Measurements from ENCODE around the gene CLCN2. TPM values are rescaled to one million over a fixed set of nuclear protein-coding genes. Genes with fewer than 3 reads are reported as not detected.

Gene CLCN2
- total RNA-seq, 1 experiment from 2014 or later = 11.6 TPM

- no peak for DNase-seq (ENCODE audit: low read depth in 1 of 2, low spot score in 2 of 2)
- H3K9me3 ChIP-seq (replicated peaks) = no peaks in the 10 kb centered on the region
- H3K27ac ChIP-seq = no peak overlapping the region
- H3K36me3 ChIP-seq = peaks cover 100% of the 10 kb centered on the region
- H3K4me1 ChIP-seq (replicated peaks) = peaks cover 2% of the 10 kb centered on the region
- no peaks in the 10 kb centered on the region for H3K27me3 ChIP-seq (replicated peaks)
- no peak overlapping the region for H3K4me3 ChIP-seq
Measured at GRCh38 chr3:184325715-184326369, 35.6 kb downstream of the CLCN2 start.

- DNase-seq (ENCODE audit: low read depth in 1 of 2, low spot score in 2 of 2) = no peak
- no peak overlapping the region for H3K27ac ChIP-seq
- H3K9me3 ChIP-seq (replicated peaks) = no peaks in the 10 kb centered on the region
- H3K27me3 ChIP-seq (replicated peaks) = no peaks in the 10 kb centered on the region
- H3K4me1 ChIP-seq (replicated peaks) = peaks cover 2% of the 10 kb centered on the region
- H3K36me3 ChIP-seq = peaks cover 100% of the 10 kb centered on the region
- no peak overlapping the region for H3K4me3 ChIP-seq
Measured at GRCh38 chr3:184325269-184325668, 36.1 kb downstream of the CLCN2 start.

DNA sequence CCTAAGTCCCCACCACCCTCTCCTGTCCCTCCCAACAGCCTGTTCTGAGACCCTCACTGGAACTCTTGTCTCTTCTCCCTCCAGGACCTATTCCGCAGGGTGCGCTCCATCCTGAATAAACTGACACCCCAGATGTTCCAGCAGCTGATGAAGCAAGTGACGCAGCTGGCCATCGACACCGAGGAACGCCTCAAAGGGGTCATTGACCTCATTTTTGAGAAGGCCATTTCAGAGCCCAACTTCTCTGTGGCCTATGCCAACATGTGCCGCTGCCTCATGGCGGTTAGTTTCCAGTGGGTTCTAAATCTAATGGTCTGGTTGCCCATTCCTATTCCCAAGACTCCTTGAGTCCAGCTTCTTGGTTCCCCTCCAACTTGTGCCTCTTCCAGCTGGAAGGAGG lies 37.7 kb downstream of the CLCN2 start:
- H3K4me1 ChIP-seq (replicated peaks) = peaks cover 18% of the 10 kb centered on the region
- H3K4me3 ChIP-seq = no peak overlapping the region
- no peak for DNase-seq (ENCODE audit: low read depth in 1 of 2, low spot score in 2 of 2)
- no peak overlapping the region for H3K27ac ChIP-seq
- H3K9me3 ChIP-seq (replicated peaks) = no peaks in the 10 kb centered on the region
- peaks cover 98% of the 10 kb centered on the region for H3K36me3 ChIP-seq
- no peaks in the 10 kb centered on the region for H3K27me3 ChIP-seq (replicated peaks)

DNA sequence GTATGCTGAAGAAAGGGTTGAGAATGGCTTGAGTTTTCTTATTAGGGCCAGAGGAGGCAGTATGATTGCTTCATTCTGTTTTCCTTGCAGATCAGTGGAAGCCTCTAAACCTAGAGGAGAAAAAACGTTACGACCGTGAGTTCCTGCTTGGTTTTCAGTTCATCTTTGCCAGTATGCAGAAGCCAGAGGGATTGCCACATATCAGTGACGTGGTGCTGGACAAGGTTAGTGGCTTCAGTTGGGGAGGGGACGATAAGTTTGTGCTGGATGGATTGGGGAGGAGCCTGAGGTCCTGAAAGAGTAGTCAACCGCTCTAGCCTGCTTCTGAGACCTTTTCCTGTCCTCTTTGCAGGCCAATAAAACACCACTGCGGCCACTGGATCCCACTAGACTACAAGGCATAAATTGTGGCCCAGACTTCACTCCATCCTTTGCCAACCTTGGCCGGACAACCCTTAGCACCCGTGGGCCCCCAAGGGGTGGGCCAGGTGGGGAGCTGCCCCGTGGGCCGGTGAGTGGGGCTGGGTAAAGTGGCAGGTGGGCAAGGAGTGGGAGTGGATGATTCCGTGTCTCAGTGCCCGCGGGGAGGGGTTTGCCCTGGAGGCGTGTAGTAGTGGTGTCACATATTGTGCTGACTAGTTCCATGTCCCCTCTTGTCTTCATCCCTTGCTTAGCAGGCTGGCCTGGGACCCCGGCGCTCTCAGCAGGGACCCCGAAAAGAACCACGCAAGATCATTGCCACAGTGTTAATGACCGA lies 38.5 kb downstream of the CLCN2 start:
- Histone ChIP-seq H3K27me3 (replicated peaks) (no peaks in the 10 kb centered on the region), H3K4me1 (replicated peaks) (peaks cover 22% of the 10 kb centered on the region), H3K4me3 (no peak overlapping the region), H3K9me3 (replicated peaks) (no peaks in the 10 kb centered on the region), H3K27ac (no peak overlapping the region), H3K36me3 (peaks cover 98% of the 10 kb centered on the region)
- no peak for DNase-seq (ENCODE audit: low read depth in 1 of 2, low spot score in 2 of 2)

DNA sequence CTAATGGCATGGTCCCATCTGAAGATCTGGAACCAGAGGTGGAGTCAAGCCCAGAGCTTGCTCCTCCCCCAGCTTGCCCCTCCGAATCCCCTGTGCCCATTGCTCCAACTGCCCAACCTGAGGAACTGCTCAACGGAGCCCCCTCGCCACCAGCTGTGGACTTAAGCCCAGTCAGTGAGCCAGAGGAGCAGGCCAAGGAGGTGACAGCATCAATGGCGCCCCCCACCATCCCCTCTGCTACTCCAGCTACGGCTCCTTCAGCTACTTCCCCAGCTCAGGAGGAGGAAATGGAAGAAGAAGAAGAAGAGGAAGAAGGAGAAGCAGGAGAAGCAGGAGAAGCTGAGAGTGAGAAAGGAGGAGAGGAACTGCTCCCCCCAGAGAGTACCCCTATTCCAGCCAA lies 39.7 kb downstream of the CLCN2 start:
- H3K27me3 ChIP-seq (replicated peaks) = no peaks in the 10 kb centered on the region
- no peaks in the 10 kb centered on the region for H3K9me3 ChIP-seq (replicated peaks)
- H3K27ac ChIP-seq = no peak overlapping the region
- no peak for DNase-seq (ENCODE audit: low read depth in 1 of 2, low spot score in 2 of 2)
- peaks cover 33% of the 10 kb centered on the region for H3K4me1 ChIP-seq (replicated peaks)
- peaks cover 98% of the 10 kb centered on the region for H3K36me3 ChIP-seq
- H3K4me3 ChIP-seq = no peak overlapping the region

DNA sequence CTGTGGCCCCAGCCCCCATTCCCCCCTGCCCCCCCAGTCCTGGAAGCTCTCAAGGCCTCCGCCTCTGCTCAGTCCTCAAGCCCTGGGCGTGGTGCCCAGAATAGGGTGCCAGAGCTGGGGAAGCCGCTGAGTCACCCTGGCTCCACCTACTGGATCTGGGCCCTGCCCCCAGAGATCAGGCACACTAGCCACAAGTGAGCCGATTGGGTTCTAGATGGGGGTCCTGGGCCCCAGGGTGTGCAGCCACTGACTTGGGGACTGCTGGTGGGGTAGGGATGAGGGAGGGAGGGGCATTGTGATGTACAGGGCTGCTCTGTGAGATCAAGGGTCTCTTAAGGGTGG lies 41.3 kb downstream of the CLCN2 start:
- Histone ChIP-seq H3K27ac (peak overlapping the region; percentile 34; the same call in 1 of the 2 replicates), H3K4me3 (no peak overlapping the region), H3K36me3 (peaks cover 96% of the 10 kb centered on the region), H3K27me3 (replicated peaks) (no peaks in the 10 kb centered on the region), H3K9me3 (replicated peaks) (no peaks in the 10 kb centered on the region), H3K4me1 (replicated peaks) (peaks cover 38% of the 10 kb centered on the region)
- DNase-seq (ENCODE audit: low read depth in 1 of 2, low spot score in 2 of 2) = peak; percentile 71 to 96

DNA sequence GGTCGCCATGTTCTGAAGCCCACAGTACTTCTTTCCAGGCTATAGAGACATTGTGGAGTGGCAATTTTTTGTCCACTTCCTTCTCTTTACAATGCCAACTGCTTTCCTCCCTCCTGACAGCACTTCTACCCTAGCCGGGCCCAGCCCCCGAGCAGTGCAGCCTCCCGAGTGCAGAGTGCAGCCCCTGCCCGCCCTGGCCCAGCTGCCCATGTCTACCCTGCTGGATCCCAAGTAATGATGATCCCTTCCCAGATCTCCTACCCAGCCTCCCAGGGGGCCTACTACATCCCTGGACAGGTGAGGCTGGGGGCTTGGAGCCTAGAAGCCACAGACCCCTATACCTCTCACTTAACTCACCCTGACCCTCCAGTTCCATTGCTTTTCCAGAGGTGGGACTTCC lies 44.2 kb downstream of the CLCN2 start:
- Histone ChIP-seq H3K4me1 (replicated peaks) (peaks cover 41% of the 10 kb centered on the region), H3K27me3 (replicated peaks) (no peaks in the 10 kb centered on the region), H3K27ac (no peak overlapping the region), H3K4me3 (no peak overlapping the region), H3K9me3 (replicated peaks) (no peaks in the 10 kb centered on the region), H3K36me3 (peaks cover 72% of the 10 kb centered on the region)
- no peak for DNase-seq (ENCODE audit: low read depth in 1 of 2, low spot score in 2 of 2)

GRCh38 chr3:184316792-184317191 lies 44.6 kb downstream of the CLCN2 start:
- H3K4me1 ChIP-seq (replicated peaks) = peaks cover 41% of the 10 kb centered on the region
- peaks cover 68% of the 10 kb centered on the region for H3K36me3 ChIP-seq
- peak overlapping the region; percentile 99 for H3K4me3 ChIP-seq
- DNase-seq (ENCODE audit: low read depth in 1 of 2, low spot score in 2 of 2) = no peak
- no peak overlapping the region for H3K27ac ChIP-seq
- no peaks in the 10 kb centered on the region for H3K9me3 ChIP-seq (replicated peaks)
- H3K27me3 ChIP-seq (replicated peaks) = no peaks in the 10 kb centered on the region

DNA sequence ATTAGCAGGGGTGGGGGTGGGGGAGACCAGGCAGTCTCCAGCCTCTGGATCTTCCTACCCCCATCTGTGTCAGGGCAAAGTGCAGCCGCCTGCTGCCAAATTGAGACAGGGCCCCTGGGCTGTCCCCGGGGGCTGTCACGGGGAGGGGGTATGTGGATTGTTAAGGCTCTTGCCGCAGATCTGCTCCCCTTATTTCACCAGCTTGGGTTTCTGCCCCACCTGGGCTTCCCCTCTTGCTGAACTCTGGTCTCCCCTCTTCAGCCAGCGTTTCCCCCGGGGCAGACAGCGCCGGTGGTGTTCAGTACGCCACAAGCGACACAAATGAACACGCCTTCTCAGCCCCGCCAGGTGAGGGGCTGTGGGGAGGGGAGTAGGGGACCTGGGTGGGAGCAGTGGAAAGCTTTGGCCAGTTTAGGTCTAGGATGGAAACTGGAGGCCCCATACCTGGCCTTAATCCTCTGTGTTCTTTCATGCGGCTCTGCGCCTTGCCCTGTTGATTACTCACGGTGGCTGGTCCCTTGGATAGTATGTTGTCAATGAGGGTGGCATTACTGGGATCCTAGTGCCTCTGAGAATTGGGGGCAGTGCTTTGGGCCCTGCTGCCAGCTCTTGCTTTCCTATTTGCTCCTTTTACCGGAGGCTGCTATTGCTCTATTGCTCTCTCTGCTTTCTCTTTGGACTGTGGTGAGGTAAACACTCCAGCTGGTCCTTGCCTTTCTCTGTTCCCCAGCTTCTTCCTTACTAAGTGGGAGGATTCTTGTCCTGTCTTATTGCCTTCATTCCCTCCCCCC lies 45.3 kb downstream of the CLCN2 start:
- no peak overlapping the region for H3K27ac ChIP-seq
- DNase-seq (ENCODE audit: low read depth in 1 of 2, low spot score in 2 of 2) = no peak
- peak overlapping the region; percentile 99 for H3K4me3 ChIP-seq
- H3K27me3 ChIP-seq (replicated peaks) = no peaks in the 10 kb centered on the region
- peaks cover 60% of the 10 kb centered on the region for H3K36me3 ChIP-seq
- no peaks in the 10 kb centered on the region for H3K9me3 ChIP-seq (replicated peaks)
- H3K4me1 ChIP-seq (replicated peaks) = peaks cover 41% of the 10 kb centered on the region

DNA sequence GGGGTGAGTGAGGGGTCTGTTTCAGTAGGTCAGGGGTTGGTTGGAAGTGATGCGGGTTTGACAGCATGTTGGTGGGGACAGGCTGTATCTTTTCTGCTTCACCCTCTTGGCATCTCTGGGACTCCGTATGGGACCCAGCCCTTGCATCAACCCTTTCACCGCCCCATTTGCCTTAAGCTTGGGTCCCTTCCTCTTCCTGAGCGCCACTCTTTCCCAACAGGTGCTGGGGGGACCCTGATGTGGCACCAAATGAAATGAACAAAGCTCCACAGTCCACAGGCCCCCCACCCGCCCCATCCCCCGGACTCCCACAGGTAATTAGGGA lies 45.9 kb downstream of the CLCN2 start:
- H3K27me3 ChIP-seq (replicated peaks) = no peaks in the 10 kb centered on the region
- H3K27ac ChIP-seq = peak overlapping the region; percentile 96
- peaks cover 55% of the 10 kb centered on the region for H3K36me3 ChIP-seq
- DNase-seq (ENCODE audit: low read depth in 1 of 2, low spot score in 2 of 2) = no peak
- H3K4me1 ChIP-seq (replicated peaks) = peaks cover 41% of the 10 kb centered on the region
- H3K9me3 ChIP-seq (replicated peaks) = no peaks in the 10 kb centered on the region
- H3K4me3 ChIP-seq = peak overlapping the region; percentile 99

GRCh38 chr3:184314700-184315542 lies 46.5 kb downstream of the CLCN2 start:
- peak overlapping the region; percentile 99 for H3K4me3 ChIP-seq
- peak; percentile 58 to 77 for DNase-seq (ENCODE audit: low read depth in 1 of 2, low spot score in 2 of 2)
- H3K9me3 ChIP-seq (replicated peaks) = no peaks in the 10 kb centered on the region
- peaks cover 50% of the 10 kb centered on the region for H3K36me3 ChIP-seq
- H3K27me3 ChIP-seq (replicated peaks) = no peaks in the 10 kb centered on the region
- H3K27ac ChIP-seq = peak overlapping the region; percentile 96
- H3K4me1 ChIP-seq (replicated peaks) = peaks cover 35% of the 10 kb centered on the region

- DNase-seq (ENCODE audit: low read depth in 1 of 2, low spot score in 2 of 2) = peak; percentile 83 to 91
- peaks cover 29% of the 10 kb centered on the region for H3K4me1 ChIP-seq (replicated peaks)
- no peaks in the 10 kb centered on the region for H3K9me3 ChIP-seq (replicated peaks)
- H3K27ac ChIP-seq = peak within 1 kb of the TSS; percentile 96
- H3K4me3 ChIP-seq = peak within 1 kb of the TSS; percentile 99
- H3K27me3 ChIP-seq (replicated peaks) = no peaks in the 10 kb centered on the region
- peaks cover 48% of the 10 kb centered on the region for H3K36me3 ChIP-seq
Measured at GRCh38 chr3:184314363-184314699, 47.1 kb downstream of the CLCN2 start, which contains the start of gene EIF4G1. Gene EIF4G1 (plus strand): TSS chr3:184314606. CDS start chr3:184315797, 1,191 bp downstream.

GRCh38 chr3:184311633-184312032 lies 49.8 kb downstream of the CLCN2 start:
- peaks cover 48% of the 10 kb centered on the region for H3K36me3 ChIP-seq
- no peaks in the 10 kb centered on the region for H3K9me3 ChIP-seq (replicated peaks)
- H3K27ac ChIP-seq = no peak overlapping the region
- no peak for DNase-seq (ENCODE audit: low read depth in 1 of 2, low spot score in 2 of 2)
- H3K27me3 ChIP-seq (replicated peaks) = no peaks in the 10 kb centered on the region
- H3K4me3 ChIP-seq = no peak overlapping the region
- peaks cover 7% of the 10 kb centered on the region for H3K4me1 ChIP-seq (replicated peaks)
